Measurements from ENCODE around the gene SND1.

- no peak for TF ChIP-seq CTCF (conservative IDR thresholded peaks at IDR 0.05 in 1 of 2, IDR thresholded peaks at IDR 0.05 in 1 of 2; ENCODE audit: extremely low read depth in 1 of 2, insufficient read depth in 1 of 2, low read depth in 1 of 2, low read length in 2 of 2)
- no peak for TF ChIP-seq EZH2 (IDR thresholded peaks at IDR 0.05; ENCODE audit: borderline replicate concordance, low read length)
Measured at GRCh38 chr7:127758845-127759244, 106.9 kb downstream of the SND1 start.

Data from mammary epithelial cell (primary cell).